Endothelial cell (in vitro differentiated cells): ENCODE data around the gene CDCA3. TPM values are rescaled to one million over a fixed set of nuclear protein-coding genes. Genes with fewer than 3 reads are reported as not detected.

ENCODE experiments used
- DNase-seq: peaks from one replicate; pipeline ENCODE4 v3.0.0; 2021; ENCODE audit warnings: low spot score
- H3K27ac Mint-ChIP-seq: one replicate; pipeline ENCODE4 v1.8.0; 2021; ENCODE audit warnings: mixed read lengths, inconsistent platforms; ENCODE audit not compliant: unreplicated experiment
- H3K27me3 Mint-ChIP-seq: one replicate; pipeline ENCODE4 v1.8.0; 2021; ENCODE audit warnings: mild to moderate bottlenecking, moderate library complexity, mixed read lengths, inconsistent platforms; ENCODE audit not compliant: unreplicated experiment
- H3K36me3 Mint-ChIP-seq: one replicate; pipeline ENCODE4 v1.8.0; 2021; ENCODE audit warnings: mild to moderate bottlenecking, low read depth, mixed read lengths, inconsistent platforms; ENCODE audit not compliant: unreplicated experiment
- H3K4me1 Mint-ChIP-seq: one replicate; pipeline ENCODE4 v1.8.0; 2021; ENCODE audit warnings: mild to moderate bottlenecking, mixed read lengths, inconsistent platforms; ENCODE audit not compliant: unreplicated experiment
- H3K4me3 Mint-ChIP-seq: one replicate; pipeline ENCODE4 v1.8.0; 2021; ENCODE audit warnings: mild to moderate bottlenecking, mixed read lengths, inconsistent platforms; ENCODE audit not compliant: unreplicated experiment
- H3K9me3 Mint-ChIP-seq: one replicate; pipeline ENCODE4 v1.8.0; 2021; ENCODE audit warnings: mixed read lengths, inconsistent platforms; ENCODE audit not compliant: unreplicated experiment
- CTCF ChIP-seq: fragments of 200-600 bp; sonication (generic); IDR thresholded peaks from one replicate; pipeline ENCODE4 v1.5.0; 2021; ENCODE audit warnings: antibody characterized with exemption; ENCODE audit not compliant: unreplicated experiment
- total RNA-seq: library from RNA; stranded (reverse); fragmentation: NEBNext Ultra II Directional; extraction: Animal tissue kit (Norgen Biotek cat#: 25700); gene quantifications from one replicate; pipeline ENCODE4 v1.2.1, GENCODE V29; 2021; ENCODE audit not compliant: unreplicated experiment

CDCA3 gene
- total RNA-seq, 1 donor from 2014 or later: 6.2 TPM

GRCh38 chr12:6845395-6845794 lies 5.7 kb downstream of the CDCA3 start:
- Mint-ChIP-seq H3K4me1 (peaks cover 4% of the 10 kb centered on the region), H3K36me3 (peaks cover 49% of the 10 kb centered on the region)

GRCh38 chr12:6843118-6843902 lies 7.8 kb downstream of the CDCA3 start:
- Mint-ChIP-seq H3K27ac (no peak overlapping the region), H3K9me3 (no peaks in the 10 kb centered on the region), H3K4me1 (no peaks in the 10 kb centered on the region), H3K4me3 (no peak overlapping the region), H3K27me3 (peaks cover 13% of the 10 kb centered on the region), H3K36me3 (peaks cover 34% of the 10 kb centered on the region)
- DNase-seq: peak; percentile 36
- peak; percentile 17 for TF ChIP-seq CTCF

More at GRCh38 chr12:6845395-6845794, 5.7 kb downstream of the CDCA3 start:
- no peaks in the 10 kb centered on the region for H3K9me3 Mint-ChIP-seq
- DNase-seq: no peak
- no peak overlapping the region for H3K27ac Mint-ChIP-seq
- H3K27me3 Mint-ChIP-seq: peaks cover 14% of the 10 kb centered on the region
- no peak overlapping the region for H3K4me3 Mint-ChIP-seq
- no peak for TF ChIP-seq CTCF

- Mint-ChIP-seq H3K27me3 (peaks cover 10% of the 10 kb centered on the region), H3K27ac (no peak overlapping the region), H3K4me1 (no peaks in the 10 kb centered on the region), H3K36me3 (peaks cover 29% of the 10 kb centered on the region), H3K4me3 (no peak overlapping the region), H3K9me3 (no peaks in the 10 kb centered on the region)
- DNase-seq: no peak
- TF ChIP-seq CTCF: no peak
These were observed 9.0 kb downstream of the CDCA3 start for GRCh38 chr12:6842075-6842474.

GRCh38 chr12:6840761-6841515 lies 10.1 kb downstream of the CDCA3 start, which contains the start of gene GNB3:
TSS of gene GNB3 (plus strand) at chr12:6840925. CDS start at chr12:6841288, 363 bp downstream.
- peaks cover 10% of the 10 kb centered on the region for H3K27me3 Mint-ChIP-seq
- H3K27ac Mint-ChIP-seq: no peak within 1 kb of the TSS

More at GRCh38 chr12:6840761-6841515, 10.1 kb downstream of the CDCA3 start, which contains the start of gene GNB3:
- no peak for TF ChIP-seq CTCF
- H3K4me1 Mint-ChIP-seq: no peaks in the 10 kb centered on the region
- DNase-seq: no peak
- H3K9me3 Mint-ChIP-seq: no peaks in the 10 kb centered on the region
- H3K36me3 Mint-ChIP-seq: peaks cover 27% of the 10 kb centered on the region
- H3K4me3 Mint-ChIP-seq: no peak within 1 kb of the TSS
